Smooth muscle cell (in vitro differentiated cells): ENCODE data around the gene ZNF620. TPM values are rescaled to one million over a fixed set of nuclear protein-coding genes. Genes with fewer than 3 reads are reported as not detected.

Source experiments
- DNase-seq: peaks from one replicate; lab custom pipeline; 2025; ENCODE audit not compliant: unreplicated experiment; lab: John Stamatoyannopoulos, UW
- H2AFZ ChIP-seq: fragments of 200-600 bp; sonication (generic); 2 replicates; pipeline ENCODE4 v1.6.0; 2016; ENCODE audit warnings: antibody characterized with exemption, low read depth, mild to moderate bottlenecking
- H3F3A ChIP-seq: fragments of 200-600 bp; sonication (generic); 2 replicates; pipeline ENCODE4 v1.6.0; 2017; ENCODE audit warnings: antibody characterized with exemption, low read depth
- H3K27ac ChIP-seq: fragments of 200-600 bp; sonication (generic); 2 replicates; pipeline ENCODE4 v1.5.1; 2016; ENCODE audit warnings: low read depth, mild to moderate bottlenecking
- H3K27me3 ChIP-seq: fragments of 200-600 bp; sonication (generic); 2 replicates; pipeline ENCODE4 v1.6.1; 2016; ENCODE audit warnings: low read depth, mild to moderate bottlenecking
- H3K36me3 ChIP-seq: fragments of 200-600 bp; sonication (generic); 2 replicates; pipeline ENCODE4 v1.5.1; 2016; ENCODE audit warnings: low read depth
- H3K4me1 ChIP-seq: fragments of 200-600 bp; sonication (generic); 2 replicates; pipeline ENCODE4 v1.5.1; 2016; ENCODE audit warnings: low read depth
- H3K4me2 ChIP-seq: fragments of 200-600 bp; sonication (generic); 2 replicates; pipeline ENCODE4 v1.6.0; 2016; ENCODE audit warnings: mild to moderate bottlenecking
- H3K4me3 ChIP-seq: fragments of 200-600 bp; sonication (generic); 2 replicates; pipeline ENCODE4 v1.5.1; 2016; ENCODE audit warnings: mild to moderate bottlenecking
- H3K79me2 ChIP-seq: fragments of 200-600 bp; sonication (generic); 2 replicates; pipeline ENCODE4 v1.6.0; 2016; ENCODE audit warnings: low read depth, mild to moderate bottlenecking
- H3K9ac ChIP-seq: fragments of 200-600 bp; sonication (generic); 2 replicates; pipeline ENCODE4 v1.6.0; 2016; ENCODE audit warnings: low read depth
- H3K9me3 ChIP-seq: fragments of 200-600 bp; sonication (generic); replicated peaks from 2 replicates; pipeline ENCODE4 v1.5.1; 2016; ENCODE audit warnings: low read depth
- H4K20me1 ChIP-seq: fragments of 200-600 bp; sonication (generic); 2 replicates; pipeline ENCODE4 v1.6.0; 2016; ENCODE audit warnings: low read depth
- WGBS: methylation state at CpG from one replicate; pipeline ENCODE4 v1.1.7; 2016; ENCODE audit warnings: low lambda C conversion rate; 5-methylcytosine and 5-hydroxymethylcytosine counted together
- polyA plus RNA-seq: library from polyadenylated mRNA; unstranded; fragments of >200 nt; fragmentation: Nextera tagmentation; extraction: Ambion mirVana; gene quantifications from 2 replicates; pipeline ENCODE4 v1.2.1, GENCODE V29; 2016
- total RNA-seq: library from RNA; depleted of rRNA; stranded (reverse); fragments of >200 nt; gene quantifications from 2 replicates; pipeline ENCODE4 v1.2.3, GENCODE V29; 2014
- TF ChIP-seq, protein P1 (sequence below): fragments of 200-600 bp; sonication (generic); IDR thresholded peaks from 2 replicates; pipeline ENCODE4 v1.5.1; 2017; ENCODE audit warnings: borderline replicate concordance, mild to moderate bottlenecking, antibody characterized with exemption; ENCODE audit not compliant: insufficient read depth, poor library complexity, severe bottlenecking

Gene ZNF620
- total and polyA plus RNA-seq, 2 experiments from 2014 or later, result 0.58 to 0.63 TPM

DNA sequence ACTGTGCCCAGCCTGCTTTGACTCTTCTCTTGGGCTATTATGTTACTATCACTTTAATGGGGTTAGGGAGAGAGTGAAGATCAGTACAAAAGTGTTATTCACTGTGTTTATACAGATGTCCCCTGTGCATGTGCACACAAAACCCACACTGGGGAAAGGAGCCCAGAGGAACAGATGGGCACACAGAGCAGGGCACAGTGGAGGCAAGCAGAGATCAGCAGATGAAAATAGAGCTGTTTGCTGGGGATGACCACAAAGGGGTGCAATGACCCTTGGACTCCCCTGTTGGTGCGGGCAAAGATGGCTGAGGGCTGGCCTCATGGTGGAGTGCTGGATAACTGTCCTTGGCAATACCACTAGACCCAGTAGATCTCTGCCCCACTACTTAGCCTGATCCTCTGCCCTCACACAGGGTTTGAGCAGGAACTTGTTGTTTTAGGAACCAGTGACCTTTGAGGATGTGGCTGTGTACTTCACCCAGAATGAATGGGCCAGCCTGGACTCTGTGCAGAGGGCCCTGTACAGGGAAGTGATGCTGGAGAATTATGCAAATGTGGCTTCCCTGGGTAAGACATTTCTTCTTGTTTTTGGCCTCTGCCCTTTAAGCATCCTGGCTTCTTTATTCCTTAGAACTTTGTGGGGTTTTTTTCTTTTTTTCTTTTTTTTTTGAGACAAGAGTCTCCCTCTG lies 5.3 kb downstream of the ZNF620 start:
- no peaks in the 10 kb centered on the region for H4K20me1 ChIP-seq
- H3K27ac ChIP-seq, result no peak overlapping the region
- H3K4me2 ChIP-seq, result no peak overlapping the region
- no peaks in the 10 kb centered on the region for H3K36me3 ChIP-seq
- H3K9ac ChIP-seq, result no peak overlapping the region
- no peaks in the 10 kb centered on the region for H3K27me3 ChIP-seq
- WGBS, result 100% methylated on average over 1 of the region's 1 CpG
- no peaks in the 10 kb centered on the region for H3K79me2 ChIP-seq
- TF ChIP-seq, protein P1, sequence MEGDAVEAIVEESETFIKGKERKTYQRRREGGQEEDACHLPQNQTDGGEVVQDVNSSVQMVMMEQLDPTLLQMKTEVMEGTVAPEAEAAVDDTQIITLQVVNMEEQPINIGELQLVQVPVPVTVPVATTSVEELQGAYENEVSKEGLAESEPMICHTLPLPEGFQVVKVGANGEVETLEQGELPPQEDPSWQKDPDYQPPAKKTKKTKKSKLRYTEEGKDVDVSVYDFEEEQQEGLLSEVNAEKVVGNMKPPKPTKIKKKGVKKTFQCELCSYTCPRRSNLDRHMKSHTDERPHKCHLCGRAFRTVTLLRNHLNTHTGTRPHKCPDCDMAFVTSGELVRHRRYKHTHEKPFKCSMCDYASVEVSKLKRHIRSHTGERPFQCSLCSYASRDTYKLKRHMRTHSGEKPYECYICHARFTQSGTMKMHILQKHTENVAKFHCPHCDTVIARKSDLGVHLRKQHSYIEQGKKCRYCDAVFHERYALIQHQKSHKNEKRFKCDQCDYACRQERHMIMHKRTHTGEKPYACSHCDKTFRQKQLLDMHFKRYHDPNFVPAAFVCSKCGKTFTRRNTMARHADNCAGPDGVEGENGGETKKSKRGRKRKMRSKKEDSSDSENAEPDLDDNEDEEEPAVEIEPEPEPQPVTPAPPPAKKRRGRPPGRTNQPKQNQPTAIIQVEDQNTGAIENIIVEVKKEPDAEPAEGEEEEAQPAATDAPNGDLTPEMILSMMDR, result no peak
- DNase-seq, result no peak
- H3K4me1 ChIP-seq, result peaks cover 13% of the 10 kb centered on the region
- H2AFZ ChIP-seq, result no peak overlapping the region
- no peaks in the 10 kb centered on the region for H3F3A ChIP-seq
- H3K9me3 ChIP-seq, result no peaks in the 10 kb centered on the region
- H3K4me3 ChIP-seq, result no peak overlapping the region

DNA sequence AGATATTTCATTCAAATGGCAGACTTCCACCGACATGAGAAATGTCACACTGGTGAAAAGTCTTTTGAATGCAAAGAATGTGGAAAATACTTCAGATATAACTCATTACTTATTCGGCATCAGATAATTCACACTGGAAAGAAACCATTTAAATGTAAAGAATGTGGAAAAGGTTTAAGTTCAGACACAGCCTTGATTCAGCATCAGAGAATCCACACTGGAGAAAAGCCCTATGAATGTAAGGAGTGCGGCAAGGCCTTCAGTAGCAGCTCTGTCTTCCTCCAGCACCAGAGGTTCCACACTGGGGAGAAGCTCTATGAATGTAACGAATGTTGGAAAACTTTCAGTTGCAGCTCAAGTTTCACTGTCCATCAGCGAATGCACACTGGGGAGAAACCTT lies 10.4 kb downstream of the ZNF620 start:
- WGBS, result 67% methylated on average over 5 of the region's 5 CpGs
- H3K79me2 ChIP-seq, result no peaks in the 10 kb centered on the region
- no peak overlapping the region for H3K4me2 ChIP-seq
- no peaks in the 10 kb centered on the region for H3K36me3 ChIP-seq
- no peaks in the 10 kb centered on the region for H3K9me3 ChIP-seq
- no peak overlapping the region for H3K4me3 ChIP-seq
- no peaks in the 10 kb centered on the region for H3F3A ChIP-seq
- H2AFZ ChIP-seq, result no peak overlapping the region
- TF ChIP-seq, protein P1, result no peak
- no peak overlapping the region for H3K9ac ChIP-seq
- no peaks in the 10 kb centered on the region for H4K20me1 ChIP-seq
- H3K27ac ChIP-seq, result peak overlapping the region; percentile 20
- no peaks in the 10 kb centered on the region for H3K4me1 ChIP-seq
- DNase-seq, result no peak
- no peaks in the 10 kb centered on the region for H3K27me3 ChIP-seq

DNA sequence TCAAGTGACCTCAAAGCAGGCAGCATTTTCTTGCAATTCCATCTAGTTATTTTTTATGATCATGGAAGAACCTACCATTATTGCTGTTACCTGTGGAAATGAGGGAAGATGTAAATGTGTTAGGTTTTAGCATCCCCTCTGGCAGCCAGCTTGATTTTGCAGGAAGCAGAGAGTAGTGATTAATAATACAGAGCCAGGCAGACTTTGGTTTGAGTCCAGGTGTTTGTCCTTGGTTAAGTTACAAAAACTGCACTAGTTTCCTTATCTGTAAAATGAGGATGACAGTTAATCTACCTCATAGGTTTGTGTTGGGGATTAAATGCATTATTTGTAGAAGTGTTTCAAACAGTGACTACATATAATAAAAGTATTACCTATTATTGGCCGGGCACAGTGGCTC lies 12.2 kb downstream of the ZNF620 start:
- TF ChIP-seq, protein P1, result no peak
- Histone ChIP-seq H3K4me2 (no peak overlapping the region), H3F3A (no peaks in the 10 kb centered on the region), H3K9ac (no peak overlapping the region), H4K20me1 (no peaks in the 10 kb centered on the region), H3K9me3 (no peaks in the 10 kb centered on the region), H3K79me2 (no peaks in the 10 kb centered on the region), H3K4me3 (no peak overlapping the region), H3K27me3 (no peaks in the 10 kb centered on the region), H2AFZ (no peak overlapping the region), H3K4me1 (no peaks in the 10 kb centered on the region), H3K36me3 (no peaks in the 10 kb centered on the region), H3K27ac (no peak overlapping the region)
- 100% methylated on average over 1 of the region's 1 CpG for WGBS
- no peak for DNase-seq

DNA sequence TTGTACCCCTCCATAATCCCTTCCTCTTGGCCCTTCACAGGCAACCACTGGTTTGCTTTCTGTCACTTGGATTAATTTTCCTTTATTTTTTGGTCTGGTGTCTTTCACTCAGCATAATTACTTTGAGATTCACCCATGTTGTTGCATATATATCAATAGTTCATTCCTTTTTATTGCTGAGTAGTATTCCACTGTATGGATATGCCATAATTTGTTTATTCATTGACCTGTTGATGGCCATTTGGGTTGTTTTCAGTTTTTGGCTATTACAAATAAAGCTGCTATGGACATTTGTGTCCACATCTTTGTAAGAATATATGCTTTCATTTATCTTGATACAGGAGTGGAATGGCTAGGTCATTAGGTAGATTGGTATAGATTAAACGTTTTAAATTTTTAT lies 13.0 kb downstream of the ZNF620 start:
- H2AFZ ChIP-seq, result no peak overlapping the region
- WGBS, result 79% methylated on average over 1 of the region's 1 CpG

More for the DNA sequence above, 13.0 kb downstream of the ZNF620 start:
- DNase-seq, result no peak
- no peaks in the 10 kb centered on the region for H3F3A ChIP-seq
- no peak overlapping the region for H3K4me2 ChIP-seq
- H3K9me3 ChIP-seq, result no peaks in the 10 kb centered on the region
- H3K27ac ChIP-seq, result no peak overlapping the region
- no peaks in the 10 kb centered on the region for H3K36me3 ChIP-seq
- no peaks in the 10 kb centered on the region for H3K27me3 ChIP-seq
- peaks cover under 1% of the 10 kb centered on the region for H3K4me1 ChIP-seq
- H3K4me3 ChIP-seq, result no peak overlapping the region
- no peaks in the 10 kb centered on the region for H3K79me2 ChIP-seq
- TF ChIP-seq, protein P1, result no peak
- H4K20me1 ChIP-seq, result no peaks in the 10 kb centered on the region
- no peak overlapping the region for H3K9ac ChIP-seq
